Cardiac muscle cell (in vitro differentiated cells and primary cell): ENCODE results near the gene GRIN1. TPM values are rescaled to one million over a fixed set of nuclear protein-coding genes. Genes with fewer than 3 reads are reported as not detected.

ENCODE experiments used
- DNase-seq, 2 donors: peaks; one replicate each; pipeline versions ENCODE4 v3.0.0 to v3.0.0-alpha.2; 2010 to 2017; ENCODE audit warnings: low read depth in 1 of 2, low spot score in 1 of 2
- H3K27ac ChIP-seq: fragments of 200-600 bp; sonication (generic); 2 replicates; pipeline ENCODE4 v1.5.1; 2016
- H3K27me3 ChIP-seq: fragments of 200-600 bp; sonication (generic); 2 replicates; pipeline ENCODE4 v1.6.0; 2016; ENCODE audit warnings: control low read depth
- H3K36me3 ChIP-seq: fragments of 200-600 bp; sonication (generic); 2 replicates; pipeline ENCODE4 v1.5.1; 2016; ENCODE audit warnings: control low read depth
- H3K4me1 ChIP-seq: fragments of 200-600 bp; sonication (generic); 2 replicates; pipeline ENCODE4 v1.8.1; 2017; ENCODE audit warnings: low read depth, mild to moderate bottlenecking, mixed run types
- H3K4me3 ChIP-seq: fragments of 200-600 bp; sonication (generic); 2 replicates; pipeline ENCODE4 v1.5.1; 2016; ENCODE audit warnings: mild to moderate bottlenecking
- H3K9me3 ChIP-seq: fragments of 200-600 bp; sonication (generic); 2 replicates; pipeline ENCODE4 v1.5.1; 2017; ENCODE audit warnings: low read depth, mild to moderate bottlenecking, control low read depth
- polyA plus RNA-seq: library from polyadenylated mRNA; unstranded; fragments of >200 nt; fragmentation: Nextera tagmentation; extraction: Ambion mirVana; gene quantifications from 2 replicates; pipeline ENCODE4 v1.2.1, GENCODE V29; 2016
- total RNA-seq: library from RNA; depleted of rRNA; stranded (reverse); fragments of >200 nt; gene quantifications from 2 replicates; pipeline ENCODE4 v1.2.3, GENCODE V29; 2016
- TF ChIP-seq, protein P1 (sequence below): IDR thresholded peaks from 2 replicates; pipeline ENCODE4 v1.5.1; 2012; ENCODE audit warnings: low read depth, mild to moderate bottlenecking, low read length

The GRIN1 gene
- total and polyA plus RNA-seq, 2 experiments from 2014 or later, result 0.03 to 0.22 TPM

DNA sequence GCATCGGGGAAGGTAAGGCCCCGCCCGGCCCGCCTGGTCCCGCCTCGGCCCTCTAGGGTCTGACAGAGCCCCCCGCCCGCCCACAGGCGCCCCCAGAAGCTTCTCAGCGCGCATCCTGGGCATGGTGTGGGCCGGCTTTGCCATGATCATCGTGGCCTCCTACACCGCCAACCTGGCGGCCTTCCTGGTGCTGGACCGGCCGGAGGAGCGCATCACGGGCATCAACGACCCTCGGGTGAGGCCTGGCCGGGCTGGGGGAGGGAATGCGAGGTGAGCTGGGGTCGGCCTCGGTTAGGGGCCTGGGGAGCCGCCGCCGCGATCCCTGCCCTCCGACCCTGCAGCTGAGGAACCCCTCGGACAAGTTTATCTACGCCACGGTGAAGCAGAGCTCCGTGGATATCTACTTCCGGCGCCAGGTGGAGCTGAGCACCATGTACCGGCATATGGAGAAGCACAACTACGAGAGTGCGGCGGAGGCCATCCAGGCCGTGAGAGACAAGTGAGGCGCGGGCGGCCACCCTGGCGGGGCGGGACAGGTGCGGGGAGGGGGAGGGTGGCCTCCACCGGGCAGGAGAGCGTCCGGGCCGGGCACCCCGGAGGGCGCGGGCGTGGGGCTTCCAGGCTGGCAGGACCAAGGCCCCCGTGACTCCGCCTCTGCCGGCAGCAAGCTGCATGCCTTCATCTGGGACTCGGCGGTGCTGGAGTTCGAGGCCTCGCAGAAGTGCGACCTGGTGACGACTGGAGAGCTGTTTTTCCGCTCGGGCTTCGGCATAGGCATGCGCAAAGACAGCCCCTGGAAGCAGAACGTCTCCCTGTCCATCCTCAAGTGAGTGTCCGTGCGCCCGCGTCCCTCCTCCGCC is 23.8 kb downstream of the GRIN1 start:
- peaks cover 100% of the 10 kb centered on the region for H3K27me3 ChIP-seq
- no peaks in the 10 kb centered on the region for H3K36me3 ChIP-seq
- TF ChIP-seq, protein P1, sequence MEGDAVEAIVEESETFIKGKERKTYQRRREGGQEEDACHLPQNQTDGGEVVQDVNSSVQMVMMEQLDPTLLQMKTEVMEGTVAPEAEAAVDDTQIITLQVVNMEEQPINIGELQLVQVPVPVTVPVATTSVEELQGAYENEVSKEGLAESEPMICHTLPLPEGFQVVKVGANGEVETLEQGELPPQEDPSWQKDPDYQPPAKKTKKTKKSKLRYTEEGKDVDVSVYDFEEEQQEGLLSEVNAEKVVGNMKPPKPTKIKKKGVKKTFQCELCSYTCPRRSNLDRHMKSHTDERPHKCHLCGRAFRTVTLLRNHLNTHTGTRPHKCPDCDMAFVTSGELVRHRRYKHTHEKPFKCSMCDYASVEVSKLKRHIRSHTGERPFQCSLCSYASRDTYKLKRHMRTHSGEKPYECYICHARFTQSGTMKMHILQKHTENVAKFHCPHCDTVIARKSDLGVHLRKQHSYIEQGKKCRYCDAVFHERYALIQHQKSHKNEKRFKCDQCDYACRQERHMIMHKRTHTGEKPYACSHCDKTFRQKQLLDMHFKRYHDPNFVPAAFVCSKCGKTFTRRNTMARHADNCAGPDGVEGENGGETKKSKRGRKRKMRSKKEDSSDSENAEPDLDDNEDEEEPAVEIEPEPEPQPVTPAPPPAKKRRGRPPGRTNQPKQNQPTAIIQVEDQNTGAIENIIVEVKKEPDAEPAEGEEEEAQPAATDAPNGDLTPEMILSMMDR, result no peak
- peak in 1 of 2 donors; percentile 34 for DNase-seq
- no peak overlapping the region for H3K27ac ChIP-seq
- H3K4me3 ChIP-seq, result peak overlapping the region; percentile 11
- no peaks in the 10 kb centered on the region for H3K9me3 ChIP-seq
- no peaks in the 10 kb centered on the region for H3K4me1 ChIP-seq

DNA sequence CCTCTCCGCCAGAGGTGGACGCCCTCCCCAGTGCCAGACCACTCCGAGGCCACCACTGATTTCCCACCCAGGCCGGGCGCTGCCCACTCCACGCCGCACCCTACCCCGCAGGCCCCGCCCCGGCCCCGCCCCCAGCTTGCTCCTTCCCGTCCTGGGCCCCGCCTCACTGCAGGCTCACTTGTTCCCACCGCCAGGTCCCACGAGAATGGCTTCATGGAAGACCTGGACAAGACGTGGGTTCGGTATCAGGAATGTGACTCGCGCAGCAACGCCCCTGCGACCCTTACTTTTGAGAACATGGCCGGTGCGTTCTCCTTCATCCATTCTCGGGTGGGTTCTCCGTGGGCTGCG is 24.4 kb downstream of the GRIN1 start:
- Histone ChIP-seq H3K27ac (no peak overlapping the region), H3K36me3 (no peaks in the 10 kb centered on the region), H3K27me3 (peaks cover 100% of the 10 kb centered on the region), H3K4me1 (peaks cover under 1% of the 10 kb centered on the region), H3K4me3 (peak overlapping the region; percentile 11), H3K9me3 (no peaks in the 10 kb centered on the region)
- TF ChIP-seq, protein P1, result no peak
- no peak for DNase-seq

DNA sequence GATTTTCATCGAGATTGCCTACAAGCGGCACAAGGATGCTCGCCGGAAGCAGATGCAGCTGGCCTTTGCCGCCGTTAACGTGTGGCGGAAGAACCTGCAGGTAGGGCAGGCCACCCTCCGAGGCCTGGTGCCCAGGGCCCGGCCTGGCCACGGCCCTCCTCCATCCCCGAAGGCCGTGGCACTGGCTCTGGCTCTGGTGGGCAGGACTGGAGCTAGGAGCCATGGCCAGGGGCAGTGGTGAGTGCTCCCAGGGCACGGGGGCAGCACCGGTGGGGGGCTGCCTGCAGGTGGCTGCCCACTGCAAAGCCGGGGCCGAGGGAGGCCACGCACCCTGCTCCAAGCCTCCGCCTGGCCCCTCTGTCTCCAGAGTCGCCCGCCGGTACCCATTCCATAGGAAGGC is 24.9 kb downstream of the GRIN1 start:
- Histone ChIP-seq H3K4me3 (no peak overlapping the region), H3K4me1 (peaks cover 3% of the 10 kb centered on the region), H3K9me3 (no peaks in the 10 kb centered on the region), H3K36me3 (no peaks in the 10 kb centered on the region), H3K27ac (no peak overlapping the region), H3K27me3 (peaks cover 100% of the 10 kb centered on the region)
- TF ChIP-seq, protein P1, result no peak
- DNase-seq, result no peak

DNA sequence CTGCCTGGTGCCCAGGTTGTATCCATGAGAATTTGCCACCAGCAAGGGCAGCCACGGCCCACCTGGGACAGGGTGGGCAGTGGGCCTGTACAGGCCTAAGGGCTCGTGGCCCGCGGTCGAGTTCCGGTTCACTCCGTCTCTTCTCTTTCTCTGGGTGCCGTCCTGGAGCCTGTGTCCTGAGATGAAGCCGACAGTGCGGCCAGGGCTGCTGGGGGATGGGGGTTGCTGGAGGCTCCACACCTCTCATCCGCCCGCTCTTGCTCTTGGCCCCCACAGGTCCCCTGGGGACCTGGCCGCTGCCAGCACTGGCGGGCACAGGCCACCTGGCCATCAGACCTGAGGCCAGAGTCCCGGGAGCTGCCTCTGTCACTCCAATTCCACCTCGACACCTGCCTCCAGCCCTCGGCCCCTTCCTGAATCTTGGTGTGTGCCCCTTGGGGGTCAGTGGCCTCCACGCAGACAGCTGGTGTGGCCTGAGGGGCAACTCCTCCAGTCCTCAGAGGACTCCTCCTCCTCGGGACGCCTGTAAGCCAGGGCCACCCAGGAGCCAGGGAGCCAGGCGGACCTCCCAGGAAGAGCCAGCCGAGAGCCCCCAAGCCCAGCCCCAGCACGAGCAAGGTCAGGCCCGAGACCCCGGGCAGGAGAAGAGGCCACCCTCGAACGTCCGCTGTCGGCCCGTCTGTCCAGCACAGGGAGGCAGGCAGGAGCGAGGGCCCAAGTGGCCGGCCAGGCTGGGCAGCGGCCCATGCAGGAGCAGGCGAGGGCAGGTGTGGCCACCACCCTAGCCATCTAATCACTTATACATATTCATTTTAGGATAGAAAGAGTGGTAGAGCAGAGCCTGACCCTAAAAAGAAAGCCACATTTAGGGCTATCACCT is 25.7 kb downstream of the GRIN1 start:
- Histone ChIP-seq H3K36me3 (no peaks in the 10 kb centered on the region), H3K4me3 (no peak overlapping the region), H3K27ac (no peak overlapping the region), H3K9me3 (no peaks in the 10 kb centered on the region), H3K27me3 (peaks cover 100% of the 10 kb centered on the region), H3K4me1 (peaks cover 3% of the 10 kb centered on the region)
- TF ChIP-seq, protein P1, result no peak
- no peak for DNase-seq

DNA sequence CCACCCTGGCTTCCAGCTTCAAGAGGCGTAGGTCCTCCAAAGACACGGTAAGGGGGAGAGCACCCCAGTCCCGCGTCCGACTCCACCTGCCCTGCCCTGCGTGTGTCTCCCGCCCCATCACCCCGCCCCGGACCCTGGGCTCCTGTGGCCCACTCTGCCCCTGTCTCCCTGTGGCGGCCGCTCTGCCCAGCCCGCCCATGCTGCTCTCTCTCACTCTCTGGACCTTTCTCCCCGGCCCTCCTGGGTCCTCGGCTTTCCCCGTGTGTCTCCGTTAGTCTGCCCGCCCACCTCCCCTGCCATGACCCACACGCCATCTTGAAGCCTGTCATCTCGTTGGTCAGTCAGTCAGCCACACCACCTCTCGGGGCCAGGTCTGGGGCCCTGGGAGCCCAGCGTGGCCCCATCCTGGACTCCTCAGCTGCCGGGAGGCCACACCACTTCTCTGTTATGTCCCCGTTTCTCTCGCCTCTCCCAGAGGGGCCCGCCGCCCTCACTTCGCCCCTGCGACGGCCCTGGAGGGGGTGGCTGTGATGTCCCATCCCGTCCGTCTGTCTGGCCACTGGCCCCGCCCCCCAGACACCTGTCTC is 26.4 kb downstream of the GRIN1 start:
- peaks cover 100% of the 10 kb centered on the region for H3K27me3 ChIP-seq
- peaks cover 3% of the 10 kb centered on the region for H3K4me1 ChIP-seq
- TF ChIP-seq, protein P1, result no peak
- no peak overlapping the region for H3K4me3 ChIP-seq
- no peak for DNase-seq
- H3K36me3 ChIP-seq, result no peaks in the 10 kb centered on the region
- H3K9me3 ChIP-seq, result no peaks in the 10 kb centered on the region
- no peak overlapping the region for H3K27ac ChIP-seq
